K562 (cell line): ENCODE measurements around the gene GVQW3. TPM values are rescaled to one million over a fixed set of nuclear protein-coding genes. Genes with fewer than 3 reads are reported as not detected.

Source experiments
- ATAC-seq: fragments of 200-7000 bp; cut with Tn5 transposase; 3 replicates; pipeline ENCODE4 v1.9.1; 2020; ENCODE audit warnings: moderate library complexity
- BruUV-seq: library from RNA; stranded (reverse); fragments of 400-500 nt; replicated peaks from 2 replicates; lab custom pipeline; 2021; lab: Mats Ljungman, UMichigan
- CTCF ChIA-PET: fragments of 300-600 bp; formaldehyde crosslinking; extraction: SDS; loops from one replicate; lab custom pipeline; 2021; ENCODE audit warnings: low intra/inter-chr PET ratio; lab: Yijun Ruan, JAX
- POLR2A ChIA-PET: fragments of 300-600, 350-650 bp; sonication (Branson Sonifier 250); formaldehyde crosslinking; extraction: SDS; loops from one replicate; lab custom pipeline; 2021; ENCODE audit warnings: antibody characterized with exemption, inconsistent platforms; lab: Yijun Ruan, JAX
- DNase-seq, 4 experiments: peaks; one replicate each; pipeline versions ENCODE4 v3.0.0 to v3.0.0-alpha.2; 2011 to 2018; ENCODE audit warnings: low spot score in 3 of 4, mixed read lengths in 3 of 4; ENCODE audit errors: extremely low read depth in 1 of 4
- FAIRE-seq: peaks from 2 replicates; lab custom pipeline; 2011; peaks lifted over from hg19 to GRCh38; lab: Jason Lieb, UNC
- H2AFZ ChIP-seq: 2 replicates; pipeline ENCODE4 v1.6.0; 2011; ENCODE audit warnings: low read depth, low read length, control low read depth, inconsistent platforms
- H3K27ac ChIP-seq: fragments of 200-600 bp; 3 replicates; pipeline ENCODE4 v1.8.0; 2011; ENCODE audit warnings: low read depth, mild to moderate bottlenecking, control low read depth, inconsistent platforms, low read length, moderate library complexity, mixed read lengths; ENCODE audit errors: extremely low read depth
- H3K27me3 ChIP-seq, 2 experiments: fragments of 300-600 bp in 1 of 2; 2 replicates in 1 of 2; 3 replicates in 1 of 2; pipeline versions ENCODE4 v1.6.0 to v1.8.0; 2011; ENCODE audit warnings: inconsistent platforms in 2 of 2, low read length in 2 of 2, mild to moderate bottlenecking in 1 of 2, mixed read lengths in 1 of 2, moderate library complexity in 1 of 2; ENCODE audit not compliant: control insufficient read depth in 2 of 2, insufficient read depth in 2 of 2
- H3K36me3 ChIP-seq: fragments of 300-600 bp; 3 replicates; pipeline ENCODE4 v1.8.0; 2011; ENCODE audit warnings: mild to moderate bottlenecking, low read length, inconsistent platforms; ENCODE audit not compliant: control insufficient read depth, insufficient read depth
- H3K4me1 ChIP-seq, 2 experiments: fragments of 200-600 bp in 1 of 2; replicated peaks in 1 of 2; 2 replicates in 1 of 2; 3 replicates in 1 of 2; pipeline versions ENCODE4 v1.5.1 to v1.8.0; 2011; ENCODE audit warnings: inconsistent platforms in 2 of 2, low read length in 2 of 2, mild to moderate bottlenecking in 1 of 2, mixed read lengths in 1 of 2, moderate library complexity in 1 of 2; ENCODE audit not compliant: control insufficient read depth in 2 of 2, insufficient read depth in 2 of 2
- H3K4me2 ChIP-seq: 2 replicates; pipeline ENCODE4 v1.6.1; 2011; ENCODE audit warnings: low read length, control low read depth, inconsistent platforms, mixed read lengths; ENCODE audit not compliant: insufficient read depth
- H3K4me3 ChIP-seq: fragments of 200-600 bp; sonication (generic), shearing (Covaris generic); 2 replicates; pipeline ENCODE4 v1.5.1; 2016; ENCODE audit warnings: control low read depth, inconsistent platforms
- H3K79me2 ChIP-seq: fragments of 200-600 bp; 3 replicates; pipeline ENCODE4 v1.8.0; 2011; ENCODE audit warnings: low read length, inconsistent platforms; ENCODE audit not compliant: control insufficient read depth, insufficient read depth
- H3K9ac ChIP-seq, 2 experiments: 2 replicates each; pipeline versions ENCODE4 v1.6.0 to v1.6.1; 2011; ENCODE audit warnings: low read depth in 2 of 2, low read length in 2 of 2, control low read depth in 1 of 2, inconsistent platforms in 1 of 2, mild to moderate bottlenecking in 1 of 2, mixed read lengths in 1 of 2; ENCODE audit not compliant: insufficient read depth in 1 of 2
- H3K9me1 ChIP-seq: one replicate; pipeline ENCODE4 v1.6.0; 2011; ENCODE audit warnings: inconsistent platforms, mild to moderate bottlenecking, low read length, moderate library complexity; ENCODE audit not compliant: control insufficient read depth, insufficient read depth
- H3K9me3 ChIP-seq: replicated peaks from 2 replicates; pipeline ENCODE4 v1.5.1; 2011; ENCODE audit warnings: low read depth, low read length, inconsistent platforms; ENCODE audit not compliant: control insufficient read depth, insufficient read depth
- H4K20me1 ChIP-seq: replicated peaks from 2 replicates; pipeline ENCODE4 v1.6.1; 2011; ENCODE audit warnings: low read length, inconsistent platforms, mixed read lengths; ENCODE audit not compliant: control insufficient read depth, insufficient read depth
- CHD7 ChIP-seq: fragments of 200-600 bp; sonication (generic); IDR thresholded peaks from one replicate; pipeline ENCODE4 v1.6.1; 2012; ENCODE audit warnings: mild to moderate bottlenecking, low read depth, low read length, inconsistent platforms
- HES1 ChIP-seq: fragments of 450-650 bp; IDR thresholded peaks from 2 replicates; pipeline ENCODE4 v1.6.1; 2016; ENCODE audit warnings: low read depth, mild to moderate bottlenecking, moderate library complexity
- WGBS: fragments of 100-300 bp; shearing (Covaris generic); methylation state at CpG from one replicate; pipeline ENCODE4 v1.1.6; 2016; ENCODE audit warnings: low coverage, mixed read lengths; ENCODE audit not compliant: insufficient coverage; ENCODE audit errors: missing lambda C conversion rate; 5-methylcytosine and 5-hydroxymethylcytosine counted together
- in situ Hi-C: fragments of 300-500 bp; cut with MboI; formaldehyde crosslinking; loops from 4 replicates; pipeline ENCODE4 v1.15.0; 2018; ENCODE audit warnings: inconsistent platforms, mixed read lengths
- intact Hi-C: fragments of 100-400 bp; cut with micrococcal nuclease; formaldehyde crosslinking; loops from 2 replicates; pipeline ENCODE4 v1.14.2; 2022
- polyA plus RNA-seq, 8 experiments: library from polyadenylated mRNA; depleted of rRNA in 4 of 8; stranded (reverse) in 5 of 8; unstranded in 3 of 8; fragments of >200 nt; fragmentation: Nextera tagmentation in 2 of 8; fragmentation: Illumina TruSeq in 1 of 8; extraction: Ambion mirVana in 2 of 8; extraction: Trizol in 1 of 8; gene quantifications; 2 replicates each; pipeline versions ENCODE4 v1.2.1 to v1.2.3, GENCODE V29; 2011 to 2014; ENCODE audit warnings: inconsistent platforms in 1 of 8, missing spikeins in 1 of 8
- total RNA-seq, 7 experiments: library from RNA; depleted of rRNA in 6 of 7; stranded (reverse); fragments of >200 nt in 6 of 7; fragmentation: Illumina TruSeq in 2 of 7; extraction: Trizol in 2 of 7; gene quantifications; 2 replicates each; pipeline versions ENCODE4 v1.2.1 to v1.2.3, GENCODE V29; 2011 to 2021; ENCODE audit warnings: low replicate concordance in 1 of 7
- TF ChIP-seq, protein P1 (sequence below): fragments of 250-450 bp; sonication (Bioruptor Pico); IDR thresholded peaks from 2 replicates; pipeline ENCODE4 v1.6.1; 2021; ENCODE audit warnings: mild to moderate bottlenecking

GVQW3 gene
- total and polyA plus RNA-seq, 9 of the 15 experiments (the other 6 are each of a cell fraction or from before 2014, with no cell fraction given) = 0.66 to 5.7 (median 2.1) TPM

- no peaks in the 10 kb centered on the region for H3K36me3 ChIP-seq
- no peak for DNase-seq
- H4K20me1 ChIP-seq = no peaks in the 10 kb centered on the region
- CTCF ChIA-PET = no interaction called here
- in situ Hi-C loops = no loop called here
- POLR2A ChIA-PET = interaction anchor here (0.5 to 0.9 kb wide), 2 partner anchors 17 to 51 kb away, joined by 3 read pairs; no protein-coding TSS in a partner anchor
- H3K9me3 ChIP-seq = no peaks in the 10 kb centered on the region
- H3K4me3 ChIP-seq = no peak overlapping the region
- H3K9me1 ChIP-seq = no peaks in the 10 kb centered on the region
- FAIRE-seq = no peak
- H3K9ac ChIP-seq = no peak overlapping the region
- no peaks in the 10 kb centered on the region for H3K79me2 ChIP-seq
- intact Hi-C loops = no loop called here
- 0% methylated on average over 1 of the region's 1 CpG for WGBS
- H3K27me3 ChIP-seq = peaks cover 2 to 6% of the 10 kb centered on the region in 2 experiments; a peak in 4 of 5 replicates
- H3K4me2 ChIP-seq = no peak overlapping the region
- H3K4me1 ChIP-seq = no peaks in the 10 kb centered on the region
- H3K27ac ChIP-seq = no peak overlapping the region
- no peak overlapping the region for H2AFZ ChIP-seq
- ATAC-seq = no peak
- BruUV-seq = no TSS peak
- no peak for TF ChIP-seq CHD7
- TF ChIP-seq, protein P1, sequence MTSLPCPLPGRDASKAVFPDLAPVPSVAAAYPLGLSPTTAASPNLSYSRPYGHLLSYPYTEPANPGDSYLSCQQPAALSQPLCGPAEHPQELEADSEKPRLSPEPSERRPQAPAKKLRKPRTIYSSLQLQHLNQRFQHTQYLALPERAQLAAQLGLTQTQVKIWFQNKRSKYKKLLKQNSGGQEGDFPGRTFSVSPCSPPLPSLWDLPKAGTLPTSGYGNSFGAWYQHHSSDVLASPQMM (CRISPR knock-in tag) = no peak
- TF ChIP-seq HES1 = no peak
Measured at GRCh38 chr11:76395296-76395695, 14.2 kb downstream of the GVQW3 start.
